GM18868 (cell line): ENCODE measurements around the gene MAP3K3.

Experiments
- ATAC-seq: cut with Tn5 transposase; IDR thresholded peaks from one replicate; pipeline ENCODE4 v1.9.1; 2021; ENCODE audit warnings: mild to moderate bottlenecking, moderate library complexity; ENCODE audit not compliant: unreplicated experiment

The MAP3K3 gene

GRCh38 chr17:63621684-63622573 is at the start of gene MAP3K3:
TSS of gene MAP3K3 (plus strand) at chr17:63622417. CDS start at chr17:63622760, 343 bp downstream.
- peak; percentile 89 for ATAC-seq

- ATAC-seq, result no peak
Measured at GRCh38 chr17:63573634-63574033, 48.6 kb upstream of the MAP3K3 start.

- ATAC-seq, result no peak
Measured at GRCh38 chr17:63578027-63578768, 44.0 kb upstream of the MAP3K3 start.

- ATAC-seq, result no peak
Measured at GRCh38 chr17:63578769-63579111, 43.5 kb upstream of the MAP3K3 start.

DNA sequence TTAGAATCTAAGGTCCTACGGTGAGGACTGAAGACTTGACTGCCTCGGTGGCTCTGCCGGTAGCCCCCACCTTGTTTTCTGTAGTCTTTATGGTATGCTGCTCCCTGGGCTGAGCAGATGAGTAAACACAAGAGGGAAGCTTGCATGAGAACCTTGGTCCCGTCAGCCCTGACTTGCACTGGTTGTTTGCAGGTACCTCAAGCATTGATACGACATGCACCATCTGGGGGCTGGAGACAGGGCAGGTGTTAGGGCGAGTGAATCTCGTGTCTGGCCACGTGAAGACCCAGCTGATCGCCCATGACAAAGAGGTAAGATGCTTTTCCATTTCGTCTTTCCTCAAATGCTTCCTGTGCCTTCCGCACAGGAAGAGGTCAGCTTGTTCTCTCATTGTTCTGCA is 42.6 kb upstream of the MAP3K3 start:
- no peak for ATAC-seq

GRCh38 chr17:63587770-63588169 is 34.4 kb upstream of the MAP3K3 start:
- ATAC-seq, result no peak

GRCh38 chr17:63588797-63589196 is 33.4 kb upstream of the MAP3K3 start:
- ATAC-seq, result no peak

DNA sequence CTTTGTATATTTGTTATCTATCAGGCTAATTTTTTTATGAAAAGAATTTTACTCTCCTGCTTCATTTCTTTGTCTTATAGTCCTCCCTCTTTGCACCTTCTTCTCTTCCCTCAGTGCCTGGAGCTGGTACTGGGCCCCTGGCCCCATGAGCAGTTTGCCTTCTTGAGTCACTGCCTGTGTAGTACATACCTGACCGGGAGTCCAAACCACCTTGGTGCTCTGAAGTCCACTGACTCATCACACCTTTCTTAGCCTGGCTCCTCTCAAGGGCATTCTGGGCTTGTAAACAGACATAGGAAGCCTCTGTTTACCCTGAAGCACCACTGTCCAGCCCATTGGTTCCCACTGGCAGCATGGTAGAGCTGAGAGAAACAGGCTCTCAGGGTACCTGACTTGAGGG is 32.6 kb upstream of the MAP3K3 start:
- no peak for ATAC-seq

DNA sequence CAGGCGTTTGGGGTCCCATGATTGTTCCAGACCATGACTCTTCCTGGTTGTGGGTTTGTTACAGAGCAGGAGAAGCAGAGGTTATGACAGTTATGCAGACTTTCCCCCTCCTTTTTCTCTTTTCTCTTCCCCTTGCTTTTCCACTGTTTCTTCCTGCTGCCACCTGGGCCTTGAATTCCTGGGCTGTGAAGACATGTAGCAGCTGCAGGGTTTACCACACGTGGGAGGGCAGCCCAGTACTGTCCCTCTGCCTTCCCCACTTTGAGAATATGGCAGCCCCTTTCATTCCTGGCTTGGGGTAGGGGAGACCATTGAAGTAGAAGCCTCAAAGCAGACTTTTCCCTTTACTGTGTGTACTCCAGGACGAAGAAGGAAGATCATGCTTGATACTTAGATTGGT is 29.4 kb upstream of the MAP3K3 start:
- no peak for ATAC-seq

- no peak for ATAC-seq
Measured at GRCh38 chr17:63595132-63595531, 27.1 kb upstream of the MAP3K3 start.

- no peak for ATAC-seq
Measured at GRCh38 chr17:63596856-63597586, 25.2 kb upstream of the MAP3K3 start.

GRCh38 chr17:63598281-63598680 is 23.9 kb upstream of the MAP3K3 start:
- no peak for ATAC-seq

- ATAC-seq, result peak; percentile 89
Measured at GRCh38 chr17:63600569-63601438, 21.4 kb upstream of the MAP3K3 start, which contains the start of gene TACO1. TSS of gene TACO1 (plus strand) at chr17:63600895. CDS start at chr17:63601084, 189 bp downstream.

DNA sequence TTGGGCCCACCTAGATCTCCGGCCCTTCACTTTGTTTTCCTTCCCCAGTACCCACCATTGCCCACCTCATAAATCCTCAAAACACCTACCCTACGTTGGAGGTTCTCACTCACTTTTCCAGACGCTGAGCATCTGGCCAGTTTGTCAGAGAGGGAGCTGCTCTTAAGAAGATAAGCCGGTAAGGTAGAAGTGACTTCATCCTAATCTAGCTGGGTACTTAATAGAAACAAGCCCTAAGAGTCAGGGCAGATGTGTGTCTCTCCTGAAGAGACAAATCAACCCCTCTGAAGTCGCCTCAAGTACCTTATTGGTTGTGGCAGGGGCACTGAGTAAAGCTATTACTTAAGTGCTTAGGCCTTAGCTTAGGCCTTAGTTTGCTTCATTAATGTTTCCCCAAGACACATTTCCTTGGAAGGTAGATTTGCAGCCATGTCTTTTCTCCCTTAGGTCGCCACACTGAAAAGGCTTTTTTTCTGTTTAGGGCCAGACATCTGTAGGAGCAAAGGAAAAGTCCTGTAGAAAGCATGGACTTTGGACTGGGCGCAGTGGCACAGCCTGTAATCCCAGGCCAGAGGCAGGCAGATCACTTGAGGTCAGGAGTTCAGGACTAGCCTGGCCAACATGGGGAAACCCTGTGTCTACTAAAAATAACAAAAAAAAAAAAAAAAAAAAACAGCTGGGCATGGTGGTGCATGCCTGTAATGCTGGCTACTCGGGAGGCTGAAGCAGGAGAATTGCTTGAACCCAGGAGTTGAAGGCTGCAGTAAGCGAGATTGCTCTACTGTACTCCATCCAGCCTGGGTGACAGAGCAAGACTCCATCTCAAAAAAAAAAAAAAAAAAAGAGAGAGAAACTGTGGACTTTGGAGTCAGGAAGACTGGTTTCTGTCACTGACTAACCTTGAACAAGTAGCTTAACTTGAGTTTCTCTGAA is 20.5 kb upstream of the MAP3K3 start:
- no peak for ATAC-seq

DNA sequence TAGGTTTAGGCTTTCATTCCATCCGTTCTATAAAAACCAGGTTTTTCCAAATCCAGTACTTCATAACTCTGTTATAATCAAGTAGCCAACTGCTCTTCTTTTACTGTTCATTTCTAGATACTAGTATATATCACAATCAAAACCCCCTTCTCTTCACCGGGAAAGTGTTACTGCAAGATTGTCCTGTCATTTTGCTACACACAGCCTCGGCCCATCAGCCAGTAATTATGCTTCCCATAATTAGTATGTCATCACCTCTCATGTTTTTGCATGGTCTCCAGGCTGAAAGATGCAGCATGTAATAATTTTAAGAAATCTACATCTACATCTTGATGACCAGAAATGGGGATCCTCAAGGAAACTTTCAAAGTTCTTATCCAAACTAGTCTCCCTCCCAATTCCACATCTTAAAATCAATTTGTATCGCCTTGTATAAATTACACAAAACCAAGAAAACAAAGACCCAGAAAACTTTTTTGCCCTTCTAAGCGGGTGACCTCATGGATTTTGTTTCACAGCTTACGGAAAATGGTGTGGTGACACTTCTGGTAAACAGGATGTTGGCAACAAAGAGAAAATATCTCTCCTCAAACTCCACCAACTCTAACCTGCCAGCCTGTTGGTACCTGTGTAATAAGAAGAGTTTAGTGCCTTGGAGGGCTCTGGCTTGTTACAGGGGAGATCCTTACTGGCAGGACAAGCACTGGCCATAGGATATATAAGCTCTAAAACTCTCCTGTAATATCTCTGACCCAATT is 12.2 kb upstream of the MAP3K3 start:
- no peak for ATAC-seq

DNA sequence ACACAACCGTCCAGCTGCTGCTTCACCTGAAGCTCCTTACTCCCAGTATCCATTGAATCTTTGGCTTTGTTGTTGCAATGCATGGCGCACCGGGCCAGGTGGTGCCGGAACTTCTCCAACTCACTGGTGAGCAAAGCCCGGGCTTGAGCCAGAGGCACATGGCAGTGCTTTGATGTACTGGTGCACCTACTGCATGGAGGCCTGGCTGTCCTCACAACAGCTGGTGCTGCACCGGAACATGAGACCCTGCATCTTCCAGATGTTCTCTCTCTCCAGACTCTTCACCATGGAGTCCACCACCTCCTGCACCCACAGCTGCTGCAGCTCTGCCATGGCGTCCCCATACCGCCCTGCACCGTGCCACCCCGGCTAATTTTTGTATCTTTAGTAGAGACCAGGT is 11.4 kb upstream of the MAP3K3 start:
- no peak for ATAC-seq

GRCh38 chr17:63611354-63611753 is 10.9 kb upstream of the MAP3K3 start:
- ATAC-seq, result no peak

DNA sequence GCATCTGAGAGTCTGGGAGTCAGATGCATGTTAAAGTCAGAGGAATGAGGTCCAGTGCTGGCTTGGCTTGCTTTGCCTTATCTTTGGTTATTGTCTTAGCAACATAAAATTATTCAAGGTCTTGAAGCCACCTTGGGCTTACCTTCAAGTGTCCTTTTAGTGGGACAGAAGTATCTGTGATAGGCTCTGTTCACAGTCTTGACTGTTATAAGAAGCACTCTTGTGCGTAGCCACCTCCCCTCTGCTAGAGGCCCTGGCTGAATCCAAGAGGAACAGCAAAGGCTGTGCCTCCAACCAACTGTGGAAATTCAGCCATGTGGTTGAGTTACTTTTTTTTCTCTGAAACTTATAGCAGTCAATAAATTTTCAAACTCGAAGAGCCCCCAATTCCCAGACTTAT is 8.6 kb upstream of the MAP3K3 start:
- ATAC-seq, result no peak

DNA sequence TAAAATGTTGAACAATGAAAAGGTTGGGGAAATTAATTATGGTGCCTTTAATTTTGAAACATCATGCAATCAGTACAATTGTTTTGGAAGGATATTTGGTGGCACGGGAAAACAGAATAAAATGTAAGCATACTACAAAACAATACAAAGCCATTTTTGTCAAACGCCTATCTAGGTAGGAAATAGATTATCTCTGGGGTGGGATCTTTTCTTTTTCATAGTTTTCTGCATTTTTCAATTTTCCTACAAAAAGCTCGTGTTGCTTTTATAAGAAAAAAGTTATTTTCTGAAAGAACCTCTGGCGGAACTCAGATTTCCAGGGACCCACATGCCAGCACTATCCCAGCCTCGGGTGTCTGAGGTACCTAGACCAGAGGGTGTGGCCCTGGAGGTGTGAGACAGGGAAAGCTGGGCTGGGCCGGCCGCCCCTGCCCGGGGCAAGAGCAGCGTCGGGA is 961 bp upstream of the MAP3K3 start:
- no peak for ATAC-seq
